ENCODE data around the gene DMRT3.
"Not testable (repeated sequence)": the region's sequence is repeated elsewhere in the genome, so short reads cannot be mapped to it uniquely, and the experiment has no call there.

The DMRT3 gene

GRCh38 chr9:998299-999110 lies 22.1 kb downstream of the DMRT3 start:
- not testable (repeated sequence) for DNase-seq, H3K36me3 Mint-ChIP-seq, H3K9me3 Mint-ChIP-seq, H3K4me1 Mint-ChIP-seq, H3K27ac Mint-ChIP-seq, H3K4me3 Mint-ChIP-seq
- CTCF ChIA-PET: interaction anchor here (0.9 to 2.1 kb wide), 7 partner anchors 9 to 112 kb away, joined by 3 to 8 read pairs (median 4); no protein-coding TSS in a partner anchor
- H3K27me3 Mint-ChIP-seq: peaks cover 13% of the 10 kb centered on the region

GRCh38 chr9:1001838-1002237 lies 25.4 kb downstream of the DMRT3 start:
- DNase-seq: no peak
- CTCF ChIA-PET: interaction anchor here (4.6 kb wide), 1 partner anchor 109 kb away, joined by 68 read pairs; no protein-coding TSS in a partner anchor
- no peak overlapping the region for H3K27ac Mint-ChIP-seq
- peaks cover 2% of the 10 kb centered on the region for H3K9me3 Mint-ChIP-seq
- H3K4me1 Mint-ChIP-seq: peaks cover 3% of the 10 kb centered on the region
- no peaks in the 10 kb centered on the region for H3K36me3 Mint-ChIP-seq
- peaks cover 5% of the 10 kb centered on the region for H3K27me3 Mint-ChIP-seq
- no peak overlapping the region for H3K4me3 Mint-ChIP-seq

DNA sequence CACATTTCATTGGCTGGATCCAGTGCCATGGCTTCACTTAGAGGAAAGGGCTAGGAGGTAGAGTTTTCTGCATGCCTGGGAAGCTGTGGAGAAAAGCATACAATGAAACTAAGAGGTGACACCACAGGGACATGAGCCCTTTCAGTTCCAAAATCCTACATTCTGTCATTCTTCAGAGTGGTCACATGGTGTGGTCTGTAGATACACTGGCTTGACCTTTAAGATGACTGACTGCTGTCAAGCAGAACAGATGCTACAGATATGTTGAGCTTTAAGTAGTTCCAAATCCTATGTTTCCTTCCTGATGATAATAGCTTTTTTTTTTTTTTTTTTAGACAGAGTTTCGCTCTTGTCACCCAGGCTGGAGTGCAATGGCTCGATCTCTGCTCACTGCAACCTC lies 26.2 kb downstream of the DMRT3 start:
- DNase-seq: no peak
- Mint-ChIP-seq H3K27ac (no peak overlapping the region), H3K4me3 (no peak overlapping the region), H3K27me3 (peaks cover 9% of the 10 kb centered on the region), H3K36me3 (no peaks in the 10 kb centered on the region), H3K9me3 (peaks cover 2% of the 10 kb centered on the region), H3K4me1 (peaks cover 3% of the 10 kb centered on the region)
- CTCF ChIA-PET: interaction anchor here (0.7 to 4.6 kb wide), 2 partner anchors 110 to 1252 kb away, joined by 3 to 68 read pairs; no protein-coding TSS in a partner anchor

DNA sequence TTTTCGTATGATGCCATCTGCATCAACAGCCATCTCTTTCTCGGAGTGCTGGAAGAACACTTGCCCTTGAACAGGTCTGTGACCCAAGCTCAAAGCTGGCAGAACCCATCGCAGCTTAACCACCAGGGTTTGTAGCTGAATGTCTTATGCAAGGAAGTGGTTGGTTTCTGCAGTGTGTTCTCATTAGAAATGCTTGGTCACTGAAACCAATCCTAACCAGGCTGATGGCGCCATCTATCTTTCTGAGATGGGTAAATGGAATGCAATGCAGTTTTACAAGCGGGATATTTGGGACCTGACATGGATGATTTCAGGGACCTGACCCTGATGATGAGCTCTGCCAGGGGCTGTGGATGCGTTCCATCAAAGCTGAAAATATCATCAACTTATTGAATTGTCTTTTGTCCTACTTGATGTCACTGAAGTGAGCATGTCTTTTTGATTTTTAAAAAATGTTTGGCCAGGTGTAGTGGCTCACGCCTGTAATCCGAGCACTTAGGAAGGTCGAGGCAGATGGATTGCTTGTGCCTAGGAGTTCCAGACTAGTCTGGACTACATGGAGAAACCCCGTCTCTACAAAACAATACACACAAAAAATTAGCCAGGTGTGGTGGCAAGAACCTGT lies 28.7 kb downstream of the DMRT3 start:
- H3K27ac Mint-ChIP-seq: no peak overlapping the region
- CTCF ChIA-PET: interaction anchor here (0.7 to 4.6 kb wide), 15 partner anchors 11 to 392 kb away, joined by 3 to 68 read pairs (median 3); partner anchors contain the start of gene DMRT3
- peak; percentile 51 for DNase-seq

GRCh38 chr9:1007312-1007711 lies 30.9 kb downstream of the DMRT3 start:
- Mint-ChIP-seq H3K27me3 (peaks cover 12% of the 10 kb centered on the region), H3K4me1 (peaks cover 3% of the 10 kb centered on the region), H3K27ac (no peak overlapping the region), H3K4me3 (no peak overlapping the region), H3K9me3 (no peaks in the 10 kb centered on the region), H3K36me3 (no peaks in the 10 kb centered on the region)
- no peak for DNase-seq
- CTCF ChIA-PET: interaction anchor here (0.8 to 1.5 kb wide), 4 partner anchors 13 to 118 kb away, joined by 3 to 6 read pairs (median 3); no protein-coding TSS in a partner anchor

More for the DNA sequence above, 28.7 kb downstream of the DMRT3 start:
- Mint-ChIP-seq H3K27me3 (peaks cover 13% of the 10 kb centered on the region), H3K4me3 (no peak overlapping the region), H3K36me3 (no peaks in the 10 kb centered on the region), H3K4me1 (peaks cover 3% of the 10 kb centered on the region), H3K9me3 (no peaks in the 10 kb centered on the region)

DNA sequence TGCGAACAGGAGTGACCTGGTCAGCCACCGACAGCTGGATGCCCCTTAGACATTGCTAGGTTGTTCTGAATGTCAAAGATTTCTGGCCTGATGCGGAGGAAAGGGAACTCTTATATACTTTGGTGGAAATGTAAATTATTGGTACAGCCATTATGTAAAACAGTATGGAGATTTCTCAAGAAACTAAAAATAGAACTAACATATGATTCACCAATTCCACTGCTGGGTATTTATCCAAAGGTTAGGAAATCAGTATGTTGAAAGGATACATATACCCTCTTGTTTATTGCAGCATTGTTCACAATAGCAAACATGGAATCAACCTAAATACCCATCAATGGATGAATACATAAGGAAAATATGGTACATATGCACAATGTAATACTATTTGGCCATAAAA lies 31.8 kb downstream of the DMRT3 start:
- no peak overlapping the region for H3K27ac Mint-ChIP-seq
- peaks cover 12% of the 10 kb centered on the region for H3K27me3 Mint-ChIP-seq
- CTCF ChIA-PET: interaction anchor here (0.6 to 2.4 kb wide), 7 partner anchors 11 to 122 kb away, joined by 3 to 6 read pairs (median 3); no protein-coding TSS in a partner anchor
- H3K4me1 Mint-ChIP-seq: peaks cover 3% of the 10 kb centered on the region
- H3K9me3 Mint-ChIP-seq: no peaks in the 10 kb centered on the region
- H3K36me3 Mint-ChIP-seq: no peaks in the 10 kb centered on the region
- DNase-seq: no peak
- no peak overlapping the region for H3K4me3 Mint-ChIP-seq

DNA sequence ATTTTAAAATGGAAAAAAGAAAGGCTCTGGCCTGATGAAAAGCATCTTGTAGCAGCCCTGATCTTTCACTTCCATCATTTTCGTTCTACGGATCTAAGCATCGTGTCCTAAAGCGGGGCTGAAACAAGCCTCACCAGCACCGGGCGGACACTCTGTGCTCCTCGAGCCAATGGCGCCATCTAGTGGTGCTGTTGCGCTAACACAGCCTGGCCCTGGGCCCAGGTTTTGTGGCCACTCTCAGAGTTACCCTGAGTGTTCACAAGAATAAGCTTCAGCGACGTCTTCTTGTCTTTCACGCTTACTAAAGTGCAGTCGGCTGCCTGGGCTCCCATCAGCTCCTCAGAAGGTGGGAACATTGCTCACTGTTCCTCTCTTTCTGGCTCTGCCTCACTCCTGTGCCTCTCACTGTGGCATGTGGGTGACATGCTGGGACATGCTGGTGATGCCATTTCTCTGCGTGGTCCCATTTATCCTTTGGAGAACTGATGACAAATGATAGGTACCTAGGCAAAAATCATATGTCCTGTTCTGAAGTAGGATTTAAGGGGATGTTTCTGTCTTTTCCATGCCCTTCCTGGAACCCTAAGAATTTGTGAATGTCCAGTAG lies 32.7 kb downstream of the DMRT3 start:
- peak; percentile 82 for DNase-seq

GRCh38 chr9:1013021-1013420 lies 36.6 kb downstream of the DMRT3 start:
- Mint-ChIP-seq H3K27me3 (peaks cover 10% of the 10 kb centered on the region), H3K4me3 (no peak overlapping the region), H3K27ac (no peak overlapping the region), H3K36me3 (no peaks in the 10 kb centered on the region), H3K9me3 (no peaks in the 10 kb centered on the region), H3K4me1 (no peaks in the 10 kb centered on the region)
- CTCF ChIA-PET: no interaction called here
- DNase-seq: no peak

More for the DNA sequence above, 32.7 kb downstream of the DMRT3 start:
- CTCF ChIA-PET: interaction anchor here (0.5 to 2.8 kb wide), 31 partner anchors 9 to 546 kb away, joined by 3 to 20 read pairs (median 4); no protein-coding TSS in a partner anchor
- H3K4me1 Mint-ChIP-seq: peaks cover 3% of the 10 kb centered on the region
- H3K4me3 Mint-ChIP-seq: no peak overlapping the region
- H3K27ac Mint-ChIP-seq: no peak overlapping the region
- no peaks in the 10 kb centered on the region for H3K36me3 Mint-ChIP-seq
- H3K27me3 Mint-ChIP-seq: peaks cover 12% of the 10 kb centered on the region
- no peaks in the 10 kb centered on the region for H3K9me3 Mint-ChIP-seq

DNA sequence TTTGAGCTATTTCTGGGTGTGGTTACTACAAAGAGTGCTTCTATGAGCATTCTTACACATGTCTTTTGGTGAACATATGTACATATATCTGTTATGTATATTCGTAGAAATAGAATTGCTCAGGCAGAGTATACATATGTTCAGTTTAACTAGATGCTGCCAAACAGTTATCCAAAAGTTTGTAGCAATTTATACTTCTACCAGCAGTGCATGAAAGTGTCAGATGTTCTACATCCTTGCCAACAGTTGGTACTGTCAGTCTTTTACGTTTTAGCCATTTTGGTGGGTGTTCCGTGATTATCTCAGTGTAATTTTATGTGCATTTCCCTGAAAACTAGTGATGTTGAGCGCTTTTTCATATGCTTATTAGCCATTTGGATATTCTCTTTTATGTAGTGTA lies 37.8 kb downstream of the DMRT3 start:
- Mint-ChIP-seq H3K9me3 (no peaks in the 10 kb centered on the region), H3K4me3 (no peak overlapping the region), H3K27me3 (peaks cover 9% of the 10 kb centered on the region), H3K36me3 (no peaks in the 10 kb centered on the region), H3K27ac (no peak overlapping the region), H3K4me1 (no peaks in the 10 kb centered on the region)
- DNase-seq: no peak
- CTCF ChIA-PET: no interaction called here

- no peak for DNase-seq
- CTCF ChIA-PET: no interaction called here
- H3K4me1 Mint-ChIP-seq: no peaks in the 10 kb centered on the region
- H3K27ac Mint-ChIP-seq: no peak overlapping the region
- peaks cover 7% of the 10 kb centered on the region for H3K27me3 Mint-ChIP-seq
- H3K9me3 Mint-ChIP-seq: no peaks in the 10 kb centered on the region
- no peak overlapping the region for H3K4me3 Mint-ChIP-seq
- H3K36me3 Mint-ChIP-seq: no peaks in the 10 kb centered on the region
Observed at GRCh38 chr9:1014640-1015039, 38.2 kb downstream of the DMRT3 start.

DNA sequence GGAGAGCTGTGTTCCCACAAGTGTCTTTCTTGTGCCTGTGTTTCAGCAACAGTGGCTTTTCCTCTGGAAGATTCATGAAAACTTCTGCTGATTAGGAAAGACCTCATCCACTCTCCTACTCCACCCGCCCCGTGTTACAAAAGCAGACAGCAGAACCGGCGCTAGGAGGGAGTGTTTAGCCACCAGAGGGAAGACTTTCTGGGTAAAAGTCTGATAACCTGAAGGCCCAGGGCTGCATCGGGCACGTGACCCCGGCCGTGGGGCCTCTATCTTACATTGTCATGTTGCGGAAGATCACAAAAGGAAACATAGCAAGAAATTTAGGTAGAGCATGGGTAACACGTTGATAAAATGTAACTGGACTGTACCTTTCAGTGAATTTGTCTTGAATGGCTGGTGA lies 41.7 kb downstream of the DMRT3 start:
- no peaks in the 10 kb centered on the region for H3K36me3 Mint-ChIP-seq
- H3K27me3 Mint-ChIP-seq: peaks cover 18% of the 10 kb centered on the region
- H3K9me3 Mint-ChIP-seq: no peaks in the 10 kb centered on the region
- no peak overlapping the region for H3K4me3 Mint-ChIP-seq
- no peaks in the 10 kb centered on the region for H3K4me1 Mint-ChIP-seq
- H3K27ac Mint-ChIP-seq: no peak overlapping the region
- CTCF ChIA-PET: interaction anchor here (1.4 kb wide), 1 partner anchor 8 kb away, joined by 4 read pairs; no protein-coding TSS in a partner anchor
- peak; percentile 44 for DNase-seq

- CTCF ChIA-PET: interaction anchor here (1.0 kb wide), 1 partner anchor 15 kb away, joined by 6 read pairs; no protein-coding TSS in a partner anchor
- Mint-ChIP-seq H3K36me3 (no peaks in the 10 kb centered on the region), H3K27ac (no peak overlapping the region), H3K4me3 (no peak overlapping the region), H3K9me3 (no peaks in the 10 kb centered on the region), H3K4me1 (no peaks in the 10 kb centered on the region), H3K27me3 (peaks cover 31% of the 10 kb centered on the region)
- DNase-seq: no peak
Observed at GRCh38 chr9:1024112-1024511, 47.7 kb downstream of the DMRT3 start.

DNA sequence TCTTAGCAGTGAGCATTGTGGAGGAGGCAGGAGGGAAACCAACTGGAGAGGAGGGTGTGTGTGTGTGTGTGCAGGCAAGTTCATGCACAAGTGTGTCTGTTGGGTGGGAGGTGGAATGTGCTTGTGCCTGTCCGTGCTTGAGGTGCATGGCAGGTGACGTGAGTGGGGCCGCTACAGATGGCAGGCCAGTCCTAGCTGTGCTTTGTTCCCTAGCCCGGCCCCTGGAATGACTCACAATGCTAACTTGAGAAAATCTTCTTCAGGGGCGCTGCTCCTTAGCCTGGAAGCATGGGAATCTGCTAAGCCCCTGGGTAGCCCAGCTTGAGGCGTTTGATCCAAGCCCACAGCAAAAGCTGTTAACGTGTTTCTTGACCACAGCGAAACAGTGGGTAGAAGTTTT lies 48.7 kb downstream of the DMRT3 start:
- Mint-ChIP-seq H3K27me3 (peaks cover 34% of the 10 kb centered on the region), H3K4me1 (no peaks in the 10 kb centered on the region), H3K9me3 (no peaks in the 10 kb centered on the region), H3K27ac (no peak overlapping the region), H3K4me3 (no peak overlapping the region), H3K36me3 (no peaks in the 10 kb centered on the region)
- no peak for DNase-seq
- CTCF ChIA-PET: interaction anchor here (1.3 kb wide), 1 partner anchor 20 kb away, joined by 5 read pairs; no protein-coding TSS in a partner anchor

GRCh38 chr9:1026219-1026618 lies 49.8 kb downstream of the DMRT3 start:
- H3K4me1 Mint-ChIP-seq: no peaks in the 10 kb centered on the region
- H3K27ac Mint-ChIP-seq: no peak overlapping the region
- DNase-seq: no peak
- CTCF ChIA-PET: interaction anchor here (1.3 kb wide), 1 partner anchor 21 kb away, joined by 5 read pairs; no protein-coding TSS in a partner anchor
- peaks cover 30% of the 10 kb centered on the region for H3K27me3 Mint-ChIP-seq
- H3K9me3 Mint-ChIP-seq: no peaks in the 10 kb centered on the region
- H3K36me3 Mint-ChIP-seq: no peaks in the 10 kb centered on the region
- no peak overlapping the region for H3K4me3 Mint-ChIP-seq
